HTR-8/SVneo (cell line): Measurements from ENCODE around the gene LDLRAD3.
A peak's percentile ranks its signal among the peaks of the same experiment; 100 is the strongest.

Source experiments
- DNase-seq: peaks from one replicate; pipeline ENCODE4 v3.0.0; 2011; ENCODE audit warnings: low spot score, mixed read lengths; ENCODE audit not compliant: insufficient read length
- FAIRE-seq: peaks from 2 replicates; lab custom pipeline; 2011; peaks lifted over from hg19 to GRCh38; lab: Jason Lieb, UNC

The LDLRAD3 gene

DNA sequence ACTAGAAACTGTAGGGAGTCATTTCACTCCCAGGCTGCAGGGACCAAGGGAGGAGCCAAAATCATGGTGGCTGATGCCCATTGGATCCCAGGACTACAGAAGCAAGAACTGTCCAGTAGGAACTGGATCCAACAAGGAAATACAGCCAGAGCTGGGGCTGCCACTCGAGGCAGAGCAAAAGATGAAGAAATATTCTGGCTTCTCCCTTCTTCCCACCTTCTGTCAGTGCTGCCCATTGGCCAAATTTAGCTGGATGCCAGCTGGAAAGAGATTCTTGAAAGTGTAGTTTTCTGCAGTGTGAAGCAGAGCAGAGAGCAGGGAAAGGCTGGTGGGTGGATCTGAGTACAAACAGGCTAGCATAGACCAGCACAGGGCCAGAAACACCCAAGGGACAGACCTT lies 299.8 kb downstream of the LDLRAD3 start:
- DNase-seq (no peak), FAIRE-seq (no peak)

DNA sequence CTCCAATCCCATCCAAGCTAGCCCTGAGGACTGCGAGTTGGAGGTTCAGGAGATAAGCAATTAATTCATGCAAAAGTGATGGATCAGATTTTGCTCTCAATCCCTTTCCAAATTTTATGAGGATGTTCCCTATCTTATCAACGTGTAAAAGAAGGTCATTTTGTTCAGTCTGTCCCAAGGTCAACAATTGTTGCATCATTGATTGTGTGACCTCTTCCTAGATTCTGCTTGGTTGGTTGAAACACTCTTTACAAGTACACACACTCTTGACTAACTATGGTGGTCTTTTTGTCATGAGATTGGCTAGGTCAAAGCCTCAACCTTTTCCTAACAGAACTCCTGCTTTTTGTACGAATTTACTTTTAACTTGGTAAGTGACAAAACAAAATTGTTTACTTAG lies 303.6 kb downstream of the LDLRAD3 start:
- FAIRE-seq (no peak), DNase-seq (no peak)

DNA sequence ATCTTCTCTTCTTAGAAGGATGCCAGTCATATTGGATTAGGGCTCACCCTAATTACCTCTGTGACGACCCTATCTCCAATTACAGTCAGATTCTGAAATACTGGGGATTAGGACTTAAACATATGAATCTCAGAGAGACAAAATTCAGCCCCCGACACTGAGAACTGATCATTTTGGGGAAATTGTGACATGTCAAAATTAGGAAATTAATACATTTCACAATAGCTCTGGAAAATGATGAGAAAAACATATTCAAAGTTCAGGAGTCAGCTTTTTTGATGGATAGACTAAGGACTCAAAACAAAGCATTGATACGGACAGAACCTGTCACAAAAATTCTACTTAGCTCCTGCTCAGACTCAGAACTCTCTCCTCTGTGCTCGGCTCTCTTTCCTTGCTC lies 304.6 kb downstream of the LDLRAD3 start:
- no peak for FAIRE-seq
- no peak for DNase-seq

DNA sequence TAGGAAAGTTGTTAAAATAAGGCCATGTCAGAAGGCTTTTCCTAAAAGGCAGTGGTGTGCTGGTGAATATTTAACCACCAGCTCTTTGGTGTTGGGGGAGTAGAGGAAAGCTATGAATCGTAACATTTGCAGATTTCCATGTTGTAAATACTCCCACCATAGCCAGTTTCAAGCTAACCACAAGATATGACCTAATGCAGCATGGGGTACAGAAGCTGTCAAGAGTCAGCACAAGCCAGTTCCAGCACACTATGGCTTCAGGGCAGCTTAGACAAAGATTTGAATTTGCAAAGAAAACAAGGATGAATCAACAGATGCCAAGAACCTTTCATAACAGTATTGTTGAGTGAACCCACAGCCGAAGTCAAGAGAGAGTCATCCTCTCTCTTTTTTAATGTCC lies 305.4 kb downstream of the LDLRAD3 start:
- FAIRE-seq (peak; percentile 69), DNase-seq (peak; percentile 56)

DNA sequence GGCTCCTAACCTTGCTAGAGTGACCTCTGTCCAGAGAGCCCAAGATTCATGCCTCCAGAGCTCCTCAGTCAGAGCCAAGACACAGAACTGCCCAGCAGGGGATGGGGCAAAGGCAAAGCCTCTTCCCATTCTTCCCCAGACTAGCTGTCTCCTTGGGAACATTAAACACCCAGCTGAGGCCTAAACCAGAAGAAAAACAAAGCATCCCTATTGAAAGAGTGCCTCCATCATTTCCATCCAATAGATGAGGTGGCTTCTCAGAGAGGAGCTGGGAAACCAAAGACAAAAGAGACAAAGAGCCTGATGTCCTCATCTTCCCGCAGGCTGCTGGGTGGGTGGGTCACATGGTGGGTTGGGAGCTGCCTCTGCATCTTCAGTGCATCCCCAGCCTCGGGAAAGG lies 308.0 kb downstream of the LDLRAD3 start:
- FAIRE-seq: no peak
- DNase-seq: no peak

DNA sequence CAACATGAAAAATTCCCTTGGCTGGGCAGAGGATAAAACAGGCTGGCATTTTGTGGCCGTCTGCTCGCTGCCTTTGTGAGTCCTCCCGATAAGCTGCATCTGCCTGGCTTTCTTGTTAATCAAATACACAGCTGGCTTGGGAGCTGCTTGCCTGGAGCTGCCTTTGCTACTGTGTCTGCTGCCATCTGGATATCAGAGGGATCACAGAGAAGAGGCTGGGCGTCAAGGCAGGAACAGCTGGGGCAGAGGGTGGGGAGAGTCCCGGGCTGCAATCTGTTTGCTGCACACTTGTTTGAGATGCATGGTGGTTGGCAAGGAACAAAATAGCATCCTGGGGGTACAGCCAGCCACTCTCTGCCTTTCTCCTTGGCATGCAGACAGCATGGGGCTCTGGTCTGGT lies 309.4 kb downstream of the LDLRAD3 start:
- DNase-seq: no peak
- no peak for FAIRE-seq

DNA sequence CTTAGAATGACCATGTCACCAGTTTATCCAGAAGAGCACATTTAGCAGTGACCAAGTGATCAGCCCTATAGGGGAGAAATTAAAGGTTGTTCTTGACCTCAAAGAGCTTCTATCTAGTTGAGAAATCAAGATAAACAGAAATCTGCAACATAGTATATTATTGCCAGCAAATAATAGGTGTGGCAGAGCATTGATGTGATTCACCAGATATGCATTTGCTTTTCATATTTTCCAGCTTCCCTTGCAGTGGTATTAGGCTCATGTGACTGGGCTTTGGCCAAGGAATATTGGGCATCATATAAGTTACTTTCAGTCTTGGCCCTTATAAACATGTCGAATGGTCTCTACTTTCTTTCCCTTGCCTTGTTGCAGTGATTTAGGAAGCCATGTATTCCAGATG lies 310.9 kb downstream of the LDLRAD3 start:
- FAIRE-seq (peak; percentile 16), DNase-seq (no peak)

DNA sequence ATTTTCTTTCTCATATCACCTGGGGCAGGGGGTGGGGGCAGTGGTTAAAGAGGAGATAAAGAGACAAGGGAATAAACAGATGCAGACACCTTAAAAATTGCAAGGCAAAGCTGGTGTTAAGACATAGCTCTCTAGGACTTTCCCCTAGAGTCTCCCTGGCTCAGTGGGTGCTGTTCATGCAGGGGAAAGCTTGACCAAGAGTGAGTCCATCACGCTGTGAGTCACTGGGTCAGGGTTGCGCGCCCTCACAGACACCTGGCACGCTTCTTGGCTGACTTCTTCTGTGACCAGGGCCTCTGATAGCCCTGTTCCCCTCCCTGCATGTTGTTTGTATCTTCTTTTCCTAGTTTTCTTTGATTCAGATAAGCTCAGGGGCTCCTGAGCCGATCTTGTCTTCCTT lies 313.5 kb downstream of the LDLRAD3 start:
- no peak for FAIRE-seq
- no peak for DNase-seq

DNA sequence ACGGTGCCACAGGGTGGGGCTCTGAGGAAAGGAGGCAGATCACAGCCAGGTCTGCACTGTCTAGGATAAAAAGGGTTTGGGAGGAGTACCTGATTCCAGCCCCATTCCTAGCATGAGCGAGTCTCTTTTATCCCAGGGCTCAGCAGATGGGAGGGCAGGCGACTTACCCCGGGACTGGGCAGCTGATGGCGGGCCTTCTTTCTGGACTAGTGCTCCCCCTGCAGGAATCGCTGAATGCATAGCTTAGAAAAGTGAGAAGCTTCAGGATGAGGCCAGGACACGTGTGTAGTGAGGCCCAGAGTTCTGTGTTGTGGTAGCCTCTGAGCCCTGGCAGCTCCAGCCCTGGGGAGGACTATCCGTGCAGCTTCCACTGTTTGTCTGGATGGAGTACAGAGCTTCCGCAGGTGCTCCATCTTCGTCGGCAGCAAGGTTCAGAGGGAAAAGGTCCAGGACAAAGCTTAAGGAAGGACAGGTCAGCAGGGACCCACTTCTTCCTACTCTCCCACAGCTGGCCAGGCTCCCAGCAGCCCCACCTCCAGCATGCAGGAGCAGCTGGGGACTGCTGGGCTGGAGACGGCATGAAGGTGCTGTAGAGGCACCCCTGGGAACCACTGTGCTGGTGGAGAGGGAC lies 315.0 kb downstream of the LDLRAD3 start:
- DNase-seq (peak; percentile 68), FAIRE-seq (no peak)

DNA sequence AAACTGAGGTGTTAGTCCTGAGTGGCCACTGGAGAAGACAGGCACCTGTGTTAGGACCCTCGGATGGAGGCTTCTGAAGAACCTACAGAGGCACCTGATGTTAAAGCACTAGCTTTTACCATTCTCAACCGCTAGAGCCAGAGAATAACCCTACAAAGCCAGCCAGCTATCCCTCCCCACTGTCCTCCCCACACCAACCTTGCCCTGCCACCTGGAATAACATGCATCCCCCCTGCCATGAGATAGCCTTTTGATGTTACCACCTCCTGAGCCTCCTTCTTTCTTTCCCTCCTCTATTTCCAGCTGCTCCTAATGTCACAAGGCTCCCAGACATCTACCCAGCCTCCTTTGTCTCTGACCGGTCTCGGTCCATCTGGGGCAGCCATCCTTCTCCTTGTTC lies 317.2 kb downstream of the LDLRAD3 start:
- no peak for FAIRE-seq
- no peak for DNase-seq

DNA sequence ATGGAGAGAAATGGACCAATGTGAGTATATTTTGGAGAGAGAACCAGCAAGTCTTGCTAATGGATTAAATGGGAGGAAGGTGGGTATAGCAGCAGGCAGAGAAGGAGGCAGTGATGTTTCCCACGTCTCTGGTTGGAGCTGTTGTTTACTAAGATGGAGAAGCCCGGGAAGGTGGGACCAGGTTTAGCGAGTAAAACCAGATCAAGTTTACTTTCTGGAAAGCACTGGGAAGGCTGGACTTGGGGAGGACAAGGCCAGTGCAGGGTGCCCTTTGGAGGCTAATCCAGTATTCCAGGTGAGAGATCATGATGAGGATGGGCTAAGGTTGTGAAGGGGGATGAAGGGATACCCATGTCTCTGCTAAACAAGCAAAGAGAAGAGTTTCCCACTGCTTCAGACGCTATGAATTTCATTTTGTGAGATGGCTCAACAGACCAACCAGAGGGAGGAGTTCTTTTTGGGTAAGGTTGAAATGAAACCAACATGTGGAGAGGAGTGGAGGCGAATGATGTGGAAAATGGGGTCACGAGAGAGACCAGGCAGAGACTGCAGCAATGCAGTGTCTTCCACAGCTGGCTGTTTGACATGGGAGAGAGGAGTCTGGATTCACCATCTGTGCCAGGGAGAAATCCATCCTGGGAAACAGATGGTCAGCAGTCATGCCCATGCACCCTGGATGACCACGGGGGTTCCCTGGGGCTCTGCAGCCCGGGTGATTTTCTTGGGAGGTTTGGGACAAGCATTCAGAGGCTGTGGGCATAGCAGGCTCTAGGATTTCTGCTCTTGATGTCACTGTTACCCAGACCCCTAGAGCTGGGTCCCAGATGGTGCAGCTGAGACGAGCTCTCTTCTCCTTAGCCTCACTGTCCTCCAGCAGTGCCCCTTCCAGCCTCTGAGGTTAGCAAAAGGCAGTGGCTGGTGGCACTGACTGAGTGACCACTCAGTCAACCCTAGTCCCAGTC lies 320.4 kb downstream of the LDLRAD3 start:
- DNase-seq: no peak
- no peak for FAIRE-seq

DNA sequence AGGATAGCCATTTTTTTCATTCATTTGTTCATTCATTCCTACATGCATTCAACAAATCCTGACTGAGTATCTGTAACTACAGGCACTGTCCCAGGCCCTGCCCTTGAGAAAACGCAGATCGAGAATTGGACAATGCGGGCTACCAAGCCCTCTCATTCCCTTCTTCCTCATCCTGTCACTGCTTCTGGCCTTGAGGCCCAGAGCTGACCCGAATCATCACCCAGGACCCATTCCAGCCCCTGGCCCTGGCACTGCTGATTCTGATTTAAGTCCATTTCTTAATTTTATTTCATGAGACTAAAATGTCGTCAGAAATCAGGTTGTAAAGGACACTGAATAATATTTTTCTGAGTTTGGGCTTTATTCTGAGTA lies 321.1 kb downstream of the LDLRAD3 start:
- DNase-seq (no peak), FAIRE-seq (no peak)

DNA sequence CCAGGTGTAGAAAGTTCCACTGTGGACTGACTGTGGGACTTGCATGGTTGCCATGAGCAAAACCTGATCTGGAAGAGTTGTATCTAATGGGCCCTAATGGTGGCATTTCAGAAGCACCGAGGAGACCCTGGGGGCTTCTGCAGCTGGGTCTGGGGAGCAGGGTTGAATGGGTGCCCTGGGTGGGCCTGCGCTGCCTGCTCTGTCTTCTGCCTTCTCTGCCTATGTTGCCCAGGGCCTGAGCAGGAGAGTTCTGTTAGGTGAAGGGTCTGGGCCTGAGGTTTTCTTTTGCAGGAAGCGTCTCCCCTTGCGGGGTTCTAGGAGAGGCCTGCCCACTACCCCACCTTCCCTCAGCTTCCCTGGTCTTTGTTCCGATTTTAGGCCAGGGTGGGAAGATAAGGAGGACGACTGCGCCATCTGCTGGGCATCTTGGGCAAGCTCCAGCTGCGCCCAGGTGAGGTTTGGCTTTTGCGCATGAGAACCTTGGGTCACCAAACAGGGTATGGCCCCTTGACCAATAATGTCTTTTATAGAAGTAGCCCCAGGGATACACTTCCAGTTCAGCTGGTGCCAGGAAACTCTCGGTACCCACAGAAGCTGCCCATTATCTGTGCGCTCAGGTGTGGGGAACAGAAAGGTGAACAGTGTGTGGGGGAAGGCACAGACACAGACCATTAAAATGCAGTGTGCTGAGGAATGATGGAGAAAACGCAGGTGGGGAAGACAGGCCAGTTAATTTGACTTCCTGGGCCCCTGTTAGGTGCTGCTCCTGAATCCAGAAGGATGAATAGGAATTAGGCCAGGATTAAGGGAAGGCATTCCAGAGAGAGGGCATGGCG lies 322.1 kb downstream of the LDLRAD3 start:
- peak; percentile 65 for FAIRE-seq
- peak; percentile 74 for DNase-seq

DNA sequence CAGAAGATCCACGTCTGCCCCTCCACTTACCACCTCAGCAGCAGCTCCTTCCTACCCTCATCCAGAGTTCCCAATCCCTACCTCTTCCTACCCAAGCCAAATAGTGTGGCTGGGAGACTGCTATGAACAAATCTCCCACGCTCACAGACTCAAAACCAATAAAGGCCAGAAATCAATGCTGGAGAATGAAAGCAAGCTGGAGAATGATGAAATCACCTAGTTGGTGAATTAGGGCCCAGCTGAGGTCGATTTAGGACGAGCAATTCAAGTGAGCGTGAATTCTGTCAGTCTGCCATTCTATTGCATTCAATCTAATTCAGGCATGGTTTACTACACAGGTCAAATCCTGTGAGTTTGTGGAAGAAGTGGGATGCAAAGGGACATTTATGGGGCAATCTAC lies 322.9 kb downstream of the LDLRAD3 start:
- DNase-seq: no peak
- no peak for FAIRE-seq

DNA sequence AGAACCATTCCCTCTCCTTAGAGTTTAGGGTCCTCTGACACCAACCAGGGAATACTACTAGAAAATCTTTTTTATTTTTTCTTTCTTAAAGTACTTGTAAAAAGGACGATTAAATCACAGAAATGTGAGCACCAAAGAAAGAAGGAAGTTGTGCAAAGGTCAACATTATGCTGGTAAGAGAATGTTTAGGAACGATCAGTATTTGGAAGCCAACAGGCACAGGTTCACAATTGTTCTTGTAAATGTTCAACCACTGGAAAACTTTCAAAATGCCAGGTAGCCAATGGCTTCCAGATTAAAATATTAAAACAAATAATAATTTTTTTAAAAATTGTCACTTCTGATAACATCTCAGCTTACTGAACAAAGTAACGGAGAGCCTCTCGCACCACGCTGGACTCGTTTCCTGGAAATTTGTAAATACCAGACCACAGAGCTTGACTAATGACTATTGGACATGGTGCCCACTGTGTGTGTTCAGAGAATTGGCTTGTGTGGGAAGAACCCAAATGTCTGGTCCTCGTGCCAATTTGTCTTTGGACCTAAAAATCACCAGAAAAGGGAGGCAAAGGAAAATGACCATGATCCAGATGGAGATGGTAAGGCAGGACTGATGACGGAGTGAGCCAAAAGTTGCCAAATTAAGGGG lies 324.6 kb downstream of the LDLRAD3 start:
- DNase-seq (no peak), FAIRE-seq (no peak)

DNA sequence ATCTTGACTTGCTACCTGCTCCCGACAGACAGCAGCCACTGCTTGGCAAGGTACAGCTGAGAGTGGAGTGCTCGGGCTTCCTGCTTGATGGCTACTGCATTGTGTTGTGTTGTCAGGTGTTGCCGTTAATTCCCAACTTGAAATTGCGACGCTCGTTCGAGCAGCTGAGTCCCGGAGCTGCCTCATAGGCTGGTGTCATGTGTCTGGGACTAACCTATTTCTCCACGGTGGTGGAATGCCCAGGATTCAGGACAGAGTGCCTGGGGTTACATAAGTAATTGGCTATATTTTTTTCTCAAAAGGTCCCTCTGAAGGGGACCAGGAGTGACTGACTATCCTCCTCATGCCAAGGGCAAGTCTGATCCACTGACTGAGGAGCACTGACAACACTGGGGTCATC lies 326.8 kb downstream of the LDLRAD3 start:
- DNase-seq: no peak
- FAIRE-seq: no peak

DNA sequence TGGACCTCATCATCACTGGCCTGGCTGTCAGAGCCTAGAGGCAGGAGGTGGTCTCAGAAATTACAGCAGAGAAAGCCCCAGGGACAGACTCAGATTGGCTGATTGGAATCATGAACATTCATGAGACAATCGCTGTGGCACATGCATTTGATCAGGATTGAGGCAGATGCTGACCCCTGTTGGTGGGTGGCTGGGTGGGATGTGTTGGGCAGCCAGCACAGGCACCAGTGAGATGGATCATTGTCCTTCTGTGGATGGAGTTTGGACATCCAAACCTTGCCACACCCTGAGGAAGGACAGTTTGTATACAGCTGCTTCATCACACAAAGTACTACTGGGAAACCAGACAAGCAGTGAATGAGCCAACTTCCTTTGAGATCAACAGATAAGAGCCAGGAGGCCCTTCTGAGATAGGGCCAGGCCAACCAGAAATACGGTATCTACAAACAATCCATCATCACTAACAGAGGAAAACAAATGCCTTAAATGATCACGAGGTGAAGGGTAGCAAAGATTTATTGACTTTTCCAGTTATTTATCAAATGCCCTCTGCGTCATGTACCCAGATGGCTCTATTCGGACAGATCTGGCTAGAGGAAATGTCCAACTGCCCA lies 328.0 kb downstream of the LDLRAD3 start:
- peak; percentile 49 for FAIRE-seq
- DNase-seq: no peak

DNA sequence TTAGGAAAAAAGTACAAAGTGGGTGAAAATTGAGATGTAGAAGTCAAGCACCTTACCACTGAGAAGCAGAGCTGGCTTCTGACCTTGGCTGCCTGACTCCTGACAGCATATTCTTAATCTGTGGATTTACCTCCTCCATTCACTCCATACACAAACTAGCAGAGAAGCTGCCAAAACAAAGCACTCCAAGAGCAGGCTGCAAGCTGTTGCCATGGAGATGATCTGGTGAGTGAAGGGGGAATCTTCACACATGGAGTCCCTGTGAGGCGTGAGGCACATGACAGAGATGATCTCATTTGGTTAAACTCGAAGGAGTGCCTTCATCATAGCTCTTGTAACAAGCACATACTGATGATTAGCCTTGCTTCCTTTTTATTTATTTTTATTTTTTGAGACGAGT lies 329.2 kb downstream of the LDLRAD3 start:
- FAIRE-seq: no peak

DNA sequence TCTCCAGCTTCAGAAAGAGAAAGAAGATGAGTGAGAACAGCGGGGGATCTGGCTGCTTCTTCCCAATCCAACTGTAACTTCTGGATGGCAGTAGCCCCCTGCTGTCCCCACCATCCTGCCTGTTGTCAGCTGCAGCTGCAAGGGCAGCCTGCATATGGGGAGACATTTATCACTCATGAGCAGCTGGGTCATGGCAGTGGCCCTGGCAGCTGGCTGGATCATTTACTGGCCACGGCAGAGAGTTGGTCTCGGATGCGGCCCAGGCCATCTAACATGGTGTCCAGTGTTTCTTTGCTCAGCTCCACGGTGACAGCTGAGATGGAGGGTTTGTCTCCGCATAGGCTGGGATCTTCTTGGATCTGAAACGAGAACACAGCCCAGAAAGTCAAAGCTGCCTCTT lies 330.6 kb downstream of the LDLRAD3 start:
- DNase-seq (no peak), FAIRE-seq (no peak)

More for the DNA sequence above, 329.2 kb downstream of the LDLRAD3 start:
- DNase-seq: no peak
